Ecto neural progenitor cell (in vitro differentiated cells): ENCODE results near the gene RNU1-4.
"Not testable (repeated sequence)": the region's sequence is repeated elsewhere in the genome, so short reads cannot be mapped to it uniquely, and the experiment has no call there.

Experiments
- DNase-seq: peaks from one replicate; pipeline ENCODE4 v3.0.0-alpha.2; 2018; ENCODE audit warnings: low spot score

The RNU1-4 gene

GRCh38 chr1:16728243-16728949 is 11.9 kb upstream of the RNU1-4 start:
- peak; percentile 48 for DNase-seq

GRCh38 chr1:16732254-16732896 is 7.9 kb upstream of the RNU1-4 start:
- not testable (repeated sequence) for DNase-seq

GRCh38 chr1:16741230-16741629 is 914 bp downstream of the RNU1-4 start:
- DNase-seq, result not testable (repeated sequence)

GRCh38 chr1:16747660-16748059 is 7.3 kb downstream of the RNU1-4 start:
- DNase-seq, result not testable (repeated sequence)

- DNase-seq, result not testable (repeated sequence)
Measured at GRCh38 chr1:16748710-16749109, 8.4 kb downstream of the RNU1-4 start.

- DNase-seq, result not testable (repeated sequence)
Measured at GRCh38 chr1:16749910-16750888, 9.9 kb downstream of the RNU1-4 start.

GRCh38 chr1:16752770-16753169 is 12.5 kb downstream of the RNU1-4 start:
- not testable (repeated sequence) for DNase-seq

GRCh38 chr1:16755385-16755784 is 15.1 kb downstream of the RNU1-4 start:
- DNase-seq, result not testable (repeated sequence)

- not testable (repeated sequence) for DNase-seq
Measured at GRCh38 chr1:16755932-16756331, 15.6 kb downstream of the RNU1-4 start.

GRCh38 chr1:16757574-16757973 is 17.3 kb downstream of the RNU1-4 start:
- not testable (repeated sequence) for DNase-seq

GRCh38 chr1:16758060-16758459 is 17.7 kb downstream of the RNU1-4 start:
- DNase-seq, result not testable (repeated sequence)

- not testable (repeated sequence) for DNase-seq
Measured at GRCh38 chr1:16759041-16759493, 18.8 kb downstream of the RNU1-4 start.

- not testable (repeated sequence) for DNase-seq
Measured at GRCh38 chr1:16759650-16760455, 19.5 kb downstream of the RNU1-4 start.

- not testable (repeated sequence) for DNase-seq
Measured at GRCh38 chr1:16760456-16760765, 20.1 kb downstream of the RNU1-4 start.

- not testable (repeated sequence) for DNase-seq
Measured at GRCh38 chr1:16760801-16761200, 20.5 kb downstream of the RNU1-4 start.

- DNase-seq, result not testable (repeated sequence)
Measured at GRCh38 chr1:16764248-16764819, 24.0 kb downstream of the RNU1-4 start.

GRCh38 chr1:16764820-16765655 is 24.7 kb downstream of the RNU1-4 start:
- not testable (repeated sequence) for DNase-seq

GRCh38 chr1:16765731-16766605 is 25.7 kb downstream of the RNU1-4 start:
- DNase-seq, result not testable (repeated sequence)

GRCh38 chr1:16766689-16767256 is 26.5 kb downstream of the RNU1-4 start:
- DNase-seq, result not testable (repeated sequence)
